WTC11 (cell line): Measurements from ENCODE around the gene SYTL5. TPM values are rescaled to one million over a fixed set of nuclear protein-coding genes. Genes with fewer than 3 reads are reported as not detected.

ENCODE experiments used
- ATAC-seq: fragments of 200-7000 bp; cut with Tn5 transposase; 2 replicates; pipeline ENCODE4 v1.10.0; 2021; ENCODE audit warnings: mild to moderate bottlenecking, moderate library complexity
- CTCF ChIA-PET: fragments of 300-600 bp; sonication (Branson Sonifier 250); formaldehyde crosslinking; loops from one replicate; lab custom pipeline; 2021; ENCODE audit warnings: antibody characterized with exemption; lab: Charles Lee
- POLR2A ChIA-PET: fragments of 350-600 bp; sonication (Branson Sonifier 250); formaldehyde crosslinking; loops from one replicate; lab custom pipeline; 2021; ENCODE audit warnings: antibody characterized with exemption; lab: Charles Lee
- DNase-seq: peaks from one replicate; pipeline ENCODE4 v3.0.0; 2021; ENCODE audit warnings: low spot score
- H3K27ac Mint-ChIP-seq: 2 replicates; pipeline ENCODE4 v1.8.0; 2021; ENCODE audit warnings: mixed read lengths
- H3K27me3 Mint-ChIP-seq: 2 replicates; pipeline ENCODE4 v1.8.0; 2021; ENCODE audit warnings: low read depth, mild to moderate bottlenecking, moderate library complexity, mixed read lengths
- H3K36me3 Mint-ChIP-seq: 2 replicates; pipeline ENCODE4 v1.8.0; 2021; ENCODE audit warnings: mixed read lengths
- H3K4me1 Mint-ChIP-seq: 2 replicates; pipeline ENCODE4 v1.8.0; 2022; ENCODE audit warnings: mixed read lengths
- H3K4me3 Mint-ChIP-seq: 2 replicates; pipeline ENCODE4 v1.8.0; 2021; ENCODE audit warnings: mild to moderate bottlenecking, moderate library complexity, mixed read lengths
- H3K9me3 Mint-ChIP-seq: 2 replicates; pipeline ENCODE4 v1.8.0; 2021; ENCODE audit warnings: mixed read lengths
- ATF1 ChIP-seq: sonication (generic); formaldehyde crosslinking; IDR thresholded peaks from 2 replicates; pipeline ENCODE4 v1.8.1; 2023; ENCODE audit warnings: mild to moderate bottlenecking, moderate library complexity, missing genetic modification reagents
- ETV6 ChIP-seq: sonication (generic); formaldehyde crosslinking; IDR thresholded peaks from 2 replicates; pipeline ENCODE4 v1.8.1; 2022; ENCODE audit warnings: mild to moderate bottlenecking, missing genetic modification reagents
- FOXK1 ChIP-seq: sonication (generic); formaldehyde crosslinking; IDR thresholded peaks from 2 replicates; pipeline ENCODE4 v1.8.0; 2022; ENCODE audit warnings: mild to moderate bottlenecking, moderate library complexity, missing genetic modification reagents
- GABPB1 ChIP-seq: sonication (generic); formaldehyde crosslinking; IDR thresholded peaks from 2 replicates; pipeline ENCODE4 v1.8.1; 2023; ENCODE audit warnings: mild to moderate bottlenecking, missing genetic modification reagents
- GTF2I ChIP-seq: fragments of 250-450 bp; sonication (Bioruptor Pico); conservative IDR thresholded peaks from 2 replicates; pipeline ENCODE4 v1.4.0; 2021; ENCODE audit warnings: mild to moderate bottlenecking
- JAZF1 ChIP-seq: fragments of 250-450 bp; sonication (Bioruptor Pico); IDR thresholded peaks from 2 replicates; pipeline ENCODE4 v1.9.0; 2021; ENCODE audit warnings: moderate library complexity, mild to moderate bottlenecking, inconsistent platforms
- KAT7 ChIP-seq: sonication (generic); formaldehyde crosslinking; IDR thresholded peaks from 2 replicates; pipeline ENCODE4 v1.8.1; 2023; ENCODE audit warnings: missing genetic modification reagents, mild to moderate bottlenecking, borderline replicate concordance
- MAX ChIP-seq: sonication (generic); formaldehyde crosslinking; IDR thresholded peaks from 2 replicates; pipeline ENCODE4 v1.8.0; 2022; ENCODE audit warnings: mild to moderate bottlenecking, missing genetic modification reagents
- MXD4 ChIP-seq: fragments of 250-450 bp; sonication (Bioruptor Pico); IDR thresholded peaks from 2 replicates; pipeline ENCODE4 v1.8.0; 2021; ENCODE audit warnings: mild to moderate bottlenecking, moderate library complexity, borderline replicate concordance
- MYBL2 ChIP-seq: sonication (generic); formaldehyde crosslinking; IDR thresholded peaks from 2 replicates; pipeline ENCODE4 v1.8.1; 2023; ENCODE audit warnings: mild to moderate bottlenecking, moderate library complexity, missing genetic modification reagents
- NFE2L1 ChIP-seq: sonication (generic); formaldehyde crosslinking; IDR thresholded peaks from 2 replicates; pipeline ENCODE4 v1.8.1; 2023; ENCODE audit warnings: missing genetic modification reagents
- NR1H2 ChIP-seq: sonication (generic); formaldehyde crosslinking; IDR thresholded peaks from 2 replicates; pipeline ENCODE4 v1.9.0; 2021; ENCODE audit warnings: mild to moderate bottlenecking, moderate library complexity, missing genetic modification reagents
- NR3C1 ChIP-seq: sonication (generic); formaldehyde crosslinking; conservative IDR thresholded peaks from 2 replicates; pipeline ENCODE4 v1.8.1; 2023; ENCODE audit warnings: low read depth, mild to moderate bottlenecking, missing genetic modification reagents
- PRDM15 ChIP-seq: sonication (generic); formaldehyde crosslinking; IDR thresholded peaks from 2 replicates; pipeline ENCODE4 v1.8.0; 2022; ENCODE audit warnings: missing genetic modification reagents
- PRRX2 ChIP-seq: fragments of 250-450 bp; sonication (Bioruptor Pico); IDR thresholded peaks from 2 replicates; pipeline ENCODE4 v1.8.0; 2021; ENCODE audit warnings: mild to moderate bottlenecking
- SP1 ChIP-seq: sonication (generic); formaldehyde crosslinking; conservative IDR thresholded peaks from 2 replicates; pipeline ENCODE4 v1.8.1; 2022; ENCODE audit warnings: missing genetic modification reagents
- TEAD1 ChIP-seq: sonication (generic); formaldehyde crosslinking; IDR thresholded peaks from 2 replicates; pipeline ENCODE4 v1.8.0; 2022; ENCODE audit warnings: mild to moderate bottlenecking, missing genetic modification reagents
- TEAD4 ChIP-seq: sonication (generic); formaldehyde crosslinking; IDR thresholded peaks from 2 replicates; pipeline ENCODE4 v1.8.0; 2022; ENCODE audit warnings: mild to moderate bottlenecking, missing genetic modification reagents
- TP53 ChIP-seq: sonication (generic); formaldehyde crosslinking; IDR thresholded peaks from 2 replicates; pipeline ENCODE4 v1.8.1; 2023; ENCODE audit warnings: mild to moderate bottlenecking, missing genetic modification reagents
- ZBTB43 ChIP-seq: sonication (generic); formaldehyde crosslinking; IDR thresholded peaks from 2 replicates; pipeline ENCODE4 v1.8.1; 2023; ENCODE audit warnings: mild to moderate bottlenecking, missing genetic modification reagents
- ZNF138 ChIP-seq: sonication (generic); formaldehyde crosslinking; conservative IDR thresholded peaks from 2 replicates; pipeline ENCODE4 v1.8.1; 2022; ENCODE audit warnings: mild to moderate bottlenecking, moderate library complexity, missing genetic modification reagents
- ZNF232 ChIP-seq: sonication (generic); formaldehyde crosslinking; IDR thresholded peaks from 2 replicates; pipeline ENCODE4 v1.8.0; 2022; ENCODE audit warnings: mild to moderate bottlenecking, missing genetic modification reagents
- ZNF532 ChIP-seq: fragments of 250-450 bp; sonication (Bioruptor Pico); IDR thresholded peaks from 2 replicates; pipeline ENCODE4 v1.9.0; 2021; ENCODE audit warnings: mild to moderate bottlenecking, borderline replicate concordance
- total RNA-seq: library from RNA; stranded (reverse); gene quantifications from 3 replicates; pipeline ENCODE4 v1.2.3, GENCODE V29; 2021

The SYTL5 gene
- total RNA-seq, 1 experiment from 2014 or later: 0.26 TPM

GRCh38 chrX:38149016-38149415 is 142.7 kb downstream of the SYTL5 start (continued):
- TF ChIP-seq ZNF532 (CRISPR knock-in tag): no peak
- no peak for TF ChIP-seq ATF1 (CRISPR knock-in tag)
- TF ChIP-seq TEAD4 (CRISPR knock-in tag): no peak
- TF ChIP-seq SP1 (CRISPR knock-in tag): no peak
- no peak for TF ChIP-seq ZNF232 (CRISPR knock-in tag)
- no peak for TF ChIP-seq ETV6 (CRISPR knock-in tag)
- TF ChIP-seq FOXK1 (CRISPR knock-in tag): no peak

- Mint-ChIP-seq H3K9me3 (no peaks in the 10 kb centered on the region), H3K27ac (no peak overlapping the region), H3K27me3 (no peaks in the 10 kb centered on the region), H3K4me1 (peaks cover 7% of the 10 kb centered on the region), H3K4me3 (no peak overlapping the region), H3K36me3 (no peaks in the 10 kb centered on the region)
- ChIA-PET CTCF (no interaction called here), POLR2A (no interaction called here)
- ATAC-seq: no peak
- DNase-seq: no peak
- TF ChIP-seq MYBL2 (no peak), TEAD1 (CRISPR knock-in tag) (no peak), KAT7 (CRISPR knock-in tag) (no peak), ZNF138 (no peak), JAZF1 (CRISPR knock-in tag) (no peak), ZBTB43 (CRISPR knock-in tag) (no peak), NR1H2 (CRISPR knock-in tag) (no peak), PRRX2 (CRISPR knock-in tag) (no peak), MAX (CRISPR knock-in tag) (no peak), NR3C1 (CRISPR knock-in tag) (no peak)
Measured at GRCh38 chrX:38150993-38151392, 144.6 kb downstream of the SYTL5 start.

- DNase-seq: no peak
- Mint-ChIP-seq H3K27me3 (no peaks in the 10 kb centered on the region), H3K36me3 (no peaks in the 10 kb centered on the region), H3K27ac (no peak overlapping the region), H3K4me1 (peaks cover 7% of the 10 kb centered on the region), H3K9me3 (no peaks in the 10 kb centered on the region), H3K4me3 (no peak overlapping the region)
- CTCF ChIA-PET: no interaction called here
- ATAC-seq: no peak
- POLR2A ChIA-PET: no interaction called here
- TF ChIP-seq NFE2L1 (CRISPR knock-in tag): no peak
- no peak for TF ChIP-seq MYBL2
- no peak for TF ChIP-seq PRDM15
- TF ChIP-seq GTF2I (CRISPR knock-in tag): no peak
- no peak for TF ChIP-seq TP53
- no peak for TF ChIP-seq GABPB1
- TF ChIP-seq TEAD4 (CRISPR knock-in tag): no peak
- no peak for TF ChIP-seq ZNF532 (CRISPR knock-in tag)
- TF ChIP-seq MXD4 (CRISPR knock-in tag): no peak
Measured at GRCh38 chrX:38151441-38151840, 145.1 kb downstream of the SYTL5 start.
